Natural killer cell (primary cell): Measurements from ENCODE around the gene NCAM1. TPM values are rescaled to one million over a fixed set of nuclear protein-coding genes. Genes with fewer than 3 reads are reported as not detected.

ENCODE experiments used
- ATAC-seq, 3 donors: fragments of 150-1000 bp in 2 of 3; fragments of 200-7000 bp in 1 of 3; cut with Tn5 transposase; 1 replicate in 1 of 3; 2 replicates in 2 of 3; pipeline ENCODE4 v1.10.0; 2021; ENCODE audit warnings: mild to moderate bottlenecking in 2 of 3, moderate library complexity in 2 of 3
- DNase-seq, 2 donors: peaks; one replicate each; pipeline versions ENCODE4 v3.0.0 to v3.0.0-alpha.2; 2013 to 2021; ENCODE audit warnings: mixed read lengths in 1 of 2
- H3K27ac ChIP-seq: one replicate; pipeline ENCODE4 v1.5.1; 2013; ENCODE audit warnings: mild to moderate bottlenecking, low read length
- H3K27me3 ChIP-seq: one replicate; pipeline ENCODE4 v1.6.1; 2013; ENCODE audit warnings: low read length; ENCODE audit not compliant: control insufficient read depth, insufficient read depth
- H3K36me3 ChIP-seq: one replicate; pipeline ENCODE4 v1.6.1; 2013; ENCODE audit warnings: low read length; ENCODE audit not compliant: control insufficient read depth, insufficient read depth
- H3K4me1 ChIP-seq: one replicate; pipeline ENCODE4 v1.6.1; 2013; ENCODE audit warnings: low read length; ENCODE audit not compliant: control insufficient read depth, insufficient read depth
- H3K4me3 ChIP-seq: one replicate; pipeline ENCODE4 v1.5.1; 2013; ENCODE audit warnings: low read length
- H3K9me3 ChIP-seq: one replicate; pipeline ENCODE4 v1.6.1; 2013; ENCODE audit warnings: low read length; ENCODE audit not compliant: control insufficient read depth, insufficient read depth
- H3K27ac Mint-ChIP-seq, 2 donors: one replicate each; pipeline ENCODE4 v1.8.0; 2022; ENCODE audit warnings: mild to moderate bottlenecking in 2 of 2, mixed read lengths in 2 of 2, moderate library complexity in 1 of 2
- H3K27me3 Mint-ChIP-seq, 2 donors: one replicate each; pipeline ENCODE4 v1.8.0; 2022; ENCODE audit warnings: low read depth in 2 of 2, mixed read lengths in 2 of 2
- H3K36me3 Mint-ChIP-seq: one replicate; pipeline ENCODE4 v1.8.0; 2022; ENCODE audit warnings: mixed read lengths
- H3K4me1 Mint-ChIP-seq, 2 donors: one replicate each; pipeline ENCODE4 v1.8.0; 2022; ENCODE audit warnings: mixed read lengths in 2 of 2
- H3K4me3 Mint-ChIP-seq: one replicate; pipeline ENCODE4 v1.8.0; 2022; ENCODE audit warnings: mild to moderate bottlenecking, moderate library complexity, mixed read lengths
- H3K9me3 Mint-ChIP-seq, 2 donors: one replicate each; pipeline ENCODE4 v1.8.0; 2022; ENCODE audit warnings: mixed read lengths in 2 of 2
- CTCF ChIP-seq: fragments of 200-600 bp; IDR thresholded peaks from one replicate; pipeline ENCODE4 v1.8.0; 2022; ENCODE audit warnings: antibody characterized with exemption
- WGBS: methylation state at CpG from one replicate; pipeline ENCODE4 v1.1.7; 2013; ENCODE audit warnings: missing lambda C conversion rate; ENCODE audit not compliant: insufficient coverage; 5-methylcytosine and 5-hydroxymethylcytosine counted together
- intact Hi-C: fragments of 100-400 bp; cut with micrococcal nuclease; formaldehyde crosslinking; loops from one replicate; pipeline ENCODE4 v1.14.2; 2022
- total RNA-seq, 4 donors: library from RNA; stranded (reverse); fragments of 120-200 nt in 1 of 4; gene quantifications; one replicate each; pipeline versions ENCODE4 v1.2.3 to v1.2.4, GENCODE V29; 2013 to 2022

The NCAM1 gene
- total RNA-seq, 3 donors from 2014 or later (not counting 1 experiment from before 2014, with no cell fraction given), result 129 to 208 (median 187) TPM

- intact Hi-C loops, result no loop called here
- WGBS, result 83% methylated on average over 9 of the region's 9 CpGs
- Histone ChIP-seq H3K4me3 (no peak overlapping the region), H3K36me3 (peaks cover 64% of the 10 kb centered on the region), H3K27me3 (no peaks in the 10 kb centered on the region), H3K27ac (no peak overlapping the region), H3K9me3 (no peaks in the 10 kb centered on the region), H3K4me1 (peaks cover 22% of the 10 kb centered on the region)
- no peak overlapping the region for H3K27ac Mint-ChIP-seq
- H3K9me3 Mint-ChIP-seq, result no peaks in the 10 kb centered on the region
- no peak for TF ChIP-seq CTCF
- H3K27me3 Mint-ChIP-seq, result no peaks in the 10 kb centered on the region
- peaks cover 16 to 26% of the 10 kb centered on the region in 2 donors for H3K4me1 Mint-ChIP-seq
- no peak overlapping the region for H3K4me3 Mint-ChIP-seq
- ATAC-seq (no peak), DNase-seq (no peak)
- no peaks in the 10 kb centered on the region for H3K36me3 Mint-ChIP-seq
These were observed 302.4 kb downstream of the NCAM1 start for GRCh38 chr11:113263458-113264259.

GRCh38 chr11:113265362-113265761 is 304.1 kb downstream of the NCAM1 start:
- Histone ChIP-seq H3K27me3 (no peaks in the 10 kb centered on the region), H3K36me3 (peaks cover 63% of the 10 kb centered on the region), H3K4me1 (peaks cover 22% of the 10 kb centered on the region), H3K4me3 (no peak overlapping the region), H3K27ac (no peak overlapping the region), H3K9me3 (no peaks in the 10 kb centered on the region)
- peaks cover 3% of the 10 kb centered on the region for H3K36me3 Mint-ChIP-seq
- H3K27me3 Mint-ChIP-seq, result no peaks in the 10 kb centered on the region
- no peak overlapping the region for H3K27ac Mint-ChIP-seq
- DNase-seq, result no peak
- no peak for TF ChIP-seq CTCF
- 84% methylated on average over 2 of the region's 2 CpGs for WGBS
- peaks cover 16 to 25% of the 10 kb centered on the region in 2 donors for H3K4me1 Mint-ChIP-seq
- no peak overlapping the region for H3K4me3 Mint-ChIP-seq
- ATAC-seq, result no peak
- no peaks in the 10 kb centered on the region for H3K9me3 Mint-ChIP-seq
- intact Hi-C loops, result no loop called here

GRCh38 chr11:113267493-113267892 is 306.3 kb downstream of the NCAM1 start:
- TF ChIP-seq CTCF, result no peak
- Histone ChIP-seq H3K4me1 (peaks cover 3% of the 10 kb centered on the region), H3K36me3 (peaks cover 61% of the 10 kb centered on the region), H3K27me3 (no peaks in the 10 kb centered on the region), H3K27ac (no peak overlapping the region), H3K4me3 (no peak overlapping the region), H3K9me3 (no peaks in the 10 kb centered on the region)
- intact Hi-C loops, result no loop called here
- no peak for ATAC-seq
- Mint-ChIP-seq H3K4me3 (no peak overlapping the region), H3K27ac (no peak overlapping the region), H3K27me3 (no peaks in the 10 kb centered on the region), H3K36me3 (peaks cover 8% of the 10 kb centered on the region), H3K4me1 (peaks cover 3 to 4% of the 10 kb centered on the region in 2 donors), H3K9me3 (no peaks in the 10 kb centered on the region)
- WGBS, result 87% methylated on average over 7 of the region's 7 CpGs
- no peak for DNase-seq

- no peaks in the 10 kb centered on the region for H3K27me3 Mint-ChIP-seq
- no peaks in the 10 kb centered on the region for H3K4me1 Mint-ChIP-seq
- no peaks in the 10 kb centered on the region for H3K4me1 ChIP-seq
- H3K9me3 ChIP-seq, result no peaks in the 10 kb centered on the region
- H3K27ac Mint-ChIP-seq, result no peak overlapping the region
- DNase-seq (no peak), ATAC-seq (no peak)
- intact Hi-C loops, result no loop called here
- 98% methylated on average over 2 of the region's 2 CpGs for WGBS
- no peaks in the 10 kb centered on the region for H3K27me3 ChIP-seq
- no peak for TF ChIP-seq CTCF
- H3K4me3 Mint-ChIP-seq, result no peak overlapping the region
- no peak overlapping the region for H3K4me3 ChIP-seq
- H3K36me3 ChIP-seq, result peaks cover 56% of the 10 kb centered on the region
- no peak overlapping the region for H3K27ac ChIP-seq
- no peaks in the 10 kb centered on the region for H3K9me3 Mint-ChIP-seq
- H3K36me3 Mint-ChIP-seq, result peaks cover 8% of the 10 kb centered on the region
These were observed 307.9 kb downstream of the NCAM1 start for GRCh38 chr11:113269096-113269495.
